Activated CD8-positive, alpha-beta T cell treated with anti-CD3 and anti-CD28 coated beads for 36 hours (primary cell): ENCODE data around the gene DLG1. TPM values are rescaled to one million over a fixed set of nuclear protein-coding genes. Genes with fewer than 3 reads are reported as not detected.

Experiments
- ATAC-seq: fragments of 200-7000 bp; cut with Tn5 transposase; one replicate; pipeline ENCODE4 v1.10.0; 2021; ENCODE audit warnings: mild to moderate bottlenecking, moderate library complexity
- CTCF ChIA-PET: fragments of 350-600 bp; sonication (Branson Sonifier 250); formaldehyde crosslinking; loops from one replicate; lab custom pipeline; 2021; ENCODE audit warnings: antibody characterized with exemption; lab: Charles Lee
- POLR2A ChIA-PET: fragments of 350-600 bp; sonication (Branson Sonifier 250); formaldehyde crosslinking; loops from one replicate; lab custom pipeline; 2021; ENCODE audit warnings: antibody characterized with exemption; lab: Charles Lee
- DNase-seq: peaks from one replicate; pipeline ENCODE4 v3.0.0-alpha.2; 2020
- H3K27ac Mint-ChIP-seq: one replicate; pipeline ENCODE4 v1.8.0; 2021; ENCODE audit warnings: mild to moderate bottlenecking, mixed read lengths
- H3K27me3 Mint-ChIP-seq: one replicate; pipeline ENCODE4 v1.8.0; 2021; ENCODE audit warnings: mixed read lengths
- H3K36me3 Mint-ChIP-seq: one replicate; pipeline ENCODE4 v1.8.0; 2021; ENCODE audit warnings: low read depth, mixed read lengths
- H3K4me1 Mint-ChIP-seq: one replicate; pipeline ENCODE4 v1.8.0; 2021; ENCODE audit warnings: low read depth, mixed read lengths
- H3K4me3 Mint-ChIP-seq: one replicate; pipeline ENCODE4 v1.8.0; 2021; ENCODE audit warnings: mild to moderate bottlenecking, moderate library complexity, mixed read lengths
- H3K9me3 Mint-ChIP-seq: one replicate; pipeline ENCODE4 v1.8.0; 2021; ENCODE audit warnings: mixed read lengths
- CTCF ChIP-seq: fragments of 200-600 bp; IDR thresholded peaks from one replicate; pipeline ENCODE4 v1.8.0; 2022; ENCODE audit warnings: antibody characterized with exemption, mild to moderate bottlenecking
- intact Hi-C: fragments of 100-400 bp; cut with micrococcal nuclease; formaldehyde crosslinking; loops from one replicate; pipeline ENCODE4 v1.10.0; 2022
- total RNA-seq, 2 experiments: library from RNA; stranded (reverse); gene quantifications; one replicate each; pipeline ENCODE4 v1.2.3, GENCODE V29; 2021

The DLG1 gene
- total RNA-seq, 2 experiments from 2014 or later: 57.6 to 62.2 TPM

GRCh38 chr3:197019535-197019934 lies 278.9 kb downstream of the DLG1 start:
- no peak for TF ChIP-seq CTCF
- ChIA-PET CTCF (interaction anchor here (0.9 kb wide), 1 partner anchor 9 kb away, joined by 6 read pairs; the partner anchor contains the start of gene MELTF), POLR2A (interaction anchor here (0.7 kb wide), 1 partner anchor 22 kb away, joined by 3 read pairs; no protein-coding TSS in a partner anchor)
- H3K9me3 Mint-ChIP-seq: no peaks in the 10 kb centered on the region
- no peak overlapping the region for H3K4me3 Mint-ChIP-seq
- intact Hi-C loops: no loop called here
- peaks cover 2% of the 10 kb centered on the region for H3K27me3 Mint-ChIP-seq
- no peaks in the 10 kb centered on the region for H3K36me3 Mint-ChIP-seq
- ATAC-seq (no peak), DNase-seq (no peak)
- H3K4me1 Mint-ChIP-seq: peaks cover 16% of the 10 kb centered on the region
- no peak overlapping the region for H3K27ac Mint-ChIP-seq

- no peak overlapping the region for H3K27ac Mint-ChIP-seq
- DNase-seq (no peak), ATAC-seq (no peak)
- ChIA-PET POLR2A (no interaction called here), CTCF (interaction anchor here (0.9 kb wide), 1 partner anchor 10 kb away, joined by 6 read pairs; the partner anchor contains the start of gene MELTF)
- H3K36me3 Mint-ChIP-seq: no peaks in the 10 kb centered on the region
- peaks cover 2% of the 10 kb centered on the region for H3K27me3 Mint-ChIP-seq
- peaks cover 14% of the 10 kb centered on the region for H3K4me1 Mint-ChIP-seq
- H3K9me3 Mint-ChIP-seq: no peaks in the 10 kb centered on the region
- intact Hi-C loops: no loop called here
- no peak for TF ChIP-seq CTCF
- no peak overlapping the region for H3K4me3 Mint-ChIP-seq
These were observed 279.4 kb downstream of the DLG1 start for GRCh38 chr3:197019021-197019420.

GRCh38 chr3:197017003-197017402 lies 281.4 kb downstream of the DLG1 start:
- Mint-ChIP-seq H3K4me1 (no peaks in the 10 kb centered on the region), H3K27me3 (no peaks in the 10 kb centered on the region), H3K27ac (no peak overlapping the region), H3K4me3 (no peak overlapping the region), H3K9me3 (no peaks in the 10 kb centered on the region), H3K36me3 (no peaks in the 10 kb centered on the region)
- no peak for TF ChIP-seq CTCF
- intact Hi-C loops: no loop called here
- ATAC-seq (no peak), DNase-seq (no peak)
- CTCF ChIA-PET: no interaction called here
- POLR2A ChIA-PET: interaction anchor here (1.0 to 1.6 kb wide), 2 partner anchors 12 to 14 kb away, joined by 3 read pairs; partner anchors contain the start of gene MELTF

GRCh38 chr3:197015790-197016736 lies 282.3 kb downstream of the DLG1 start:
- POLR2A ChIA-PET: interaction anchor here (0.9 to 1.6 kb wide), 2 partner anchors 11 to 13 kb away, joined by 3 read pairs; partner anchors contain the start of gene MELTF

More at GRCh38 chr3:197015790-197016736, 282.3 kb downstream of the DLG1 start:
- H3K4me1 Mint-ChIP-seq: no peaks in the 10 kb centered on the region
- H3K27me3 Mint-ChIP-seq: no peaks in the 10 kb centered on the region
- H3K36me3 Mint-ChIP-seq: no peaks in the 10 kb centered on the region
- DNase-seq (no peak), ATAC-seq (no peak)
- CTCF ChIA-PET: no interaction called here
- TF ChIP-seq CTCF: no peak
- no peaks in the 10 kb centered on the region for H3K9me3 Mint-ChIP-seq
- intact Hi-C loops: no loop called here
- H3K4me3 Mint-ChIP-seq: no peak overlapping the region
- no peak overlapping the region for H3K27ac Mint-ChIP-seq
